HepG2 (cell line): ENCODE measurements around the gene UBAP1L.

Experiments used
- FOXK1 ChIP-seq: sonication (generic); formaldehyde crosslinking; IDR thresholded peaks from 2 replicates; pipeline ENCODE4 v1.4.0; 2020; ENCODE audit warnings: low read depth, missing genetic modification reagents, borderline replicate concordance
- HNRNPK ChIP-seq: fragments of 200-400 bp; formaldehyde crosslinking; IDR thresholded peaks from 2 replicates; pipeline ENCODE4 v1.6.1; 2018; ENCODE audit warnings: low read length, low read depth, moderate library complexity, mild to moderate bottlenecking; ENCODE audit not compliant: poor library complexity, severe bottlenecking
- KAT7 ChIP-seq: IDR thresholded peaks from 2 replicates; pipeline ENCODE4 v1.6.1; 2018; ENCODE audit warnings: borderline replicate concordance, missing compliant biosample characterization
- RBM39 ChIP-seq: fragments of 200-400 bp; formaldehyde crosslinking; IDR thresholded peaks from one replicate; pipeline ENCODE4 v1.6.1; 2018; ENCODE audit warnings: antibody characterized with exemption, mild to moderate bottlenecking, low read depth, low read length; ENCODE audit not compliant: poor library complexity, severe bottlenecking
- ZMAT5 ChIP-seq: sonication (generic); formaldehyde crosslinking; IDR thresholded peaks from 2 replicates; pipeline ENCODE4 v1.5.0; 2020; ENCODE audit warnings: mild to moderate bottlenecking, low read depth, missing genetic modification reagents, borderline replicate concordance
- ZNF230 ChIP-seq: sonication (generic); formaldehyde crosslinking; IDR thresholded peaks from 2 replicates; pipeline ENCODE4 v1.4.0; 2020; ENCODE audit warnings: mild to moderate bottlenecking, missing genetic modification reagents
- ZNF430 ChIP-seq: sonication (generic); formaldehyde crosslinking; IDR thresholded peaks from 2 replicates; pipeline ENCODE4 v1.9.0; 2021; ENCODE audit warnings: mild to moderate bottlenecking, missing genetic modification reagents
- ZNF468 ChIP-seq: sonication (generic); formaldehyde crosslinking; IDR thresholded peaks from 2 replicates; pipeline ENCODE4 v1.8.0; 2022; ENCODE audit warnings: mild to moderate bottlenecking, moderate library complexity, missing genetic modification reagents
- ZNF660 ChIP-seq: sonication (generic); formaldehyde crosslinking; IDR thresholded peaks from 2 replicates; pipeline ENCODE4 v1.5.1; 2020; ENCODE audit warnings: mild to moderate bottlenecking, low read depth, missing genetic modification reagents, borderline replicate concordance
- ZNF672 ChIP-seq: sonication (generic); formaldehyde crosslinking; IDR thresholded peaks from 2 replicates; pipeline ENCODE4 v1.8.1; 2022; ENCODE audit warnings: missing genetic modification reagents
- ZNF674 ChIP-seq: sonication (generic); formaldehyde crosslinking; IDR thresholded peaks from 2 replicates; pipeline ENCODE4 v1.5.0; 2020; ENCODE audit warnings: low read depth, mild to moderate bottlenecking, missing genetic modification reagents

GRCh38 chr15:65054333-65055200 is 60.4 kb downstream of the UBAP1L start:
- TF ChIP-seq ZMAT5 (CRISPR knock-in tag) (no peak), RBM39 (no peak), ZNF672 (no peak), FOXK1 (no peak), ZNF674 (CRISPR knock-in tag) (no peak), KAT7 (CRISPR knock-in tag) (peak; percentile 69; the same call in 1 of the 2 replicates), ZNF660 (CRISPR knock-in tag) (no peak), ZNF468 (CRISPR knock-in tag) (no peak), HNRNPK (no peak), ZNF430 (CRISPR knock-in tag) (no peak), ZNF230 (CRISPR knock-in tag) (peak; percentile 33; the same call in 1 of the 2 replicates)
